AG04450 (cell line): ENCODE results near the gene ADIPOR2. TPM values are rescaled to one million over a fixed set of nuclear protein-coding genes. Genes with fewer than 3 reads are reported as not detected.

Experiments used
- CTCF ChIA-PET: fragments of 300-600, 350-600 bp; formaldehyde crosslinking; extraction: SDS; loops from one replicate; lab custom pipeline; 2022; ENCODE audit warnings: antibody characterized with exemption, inconsistent platforms; lab: Charles Lee
- POLR2A ChIA-PET: fragments of 350-600 bp; formaldehyde crosslinking; extraction: SDS; loops from one replicate; lab custom pipeline; 2021; ENCODE audit warnings: antibody characterized with exemption, inconsistent platforms; lab: Yijun Ruan, JAX
- DNase-seq: peaks from one replicate; pipeline ENCODE4 v3.0.0-alpha.2; 2011; ENCODE audit warnings: low read depth, low spot score
- H3K27ac ChIP-seq: one replicate; pipeline ENCODE4 v1.5.1; 2012; ENCODE audit warnings: low read depth, low read length, control low read depth
- H3K27me3 ChIP-seq: one replicate; pipeline ENCODE4 v1.6.0; 2012; ENCODE audit warnings: low read length; ENCODE audit not compliant: control insufficient read depth, insufficient read depth
- H3K4me3 ChIP-seq: 2 replicates; pipeline ENCODE4 v1.5.1; 2011; ENCODE audit warnings: mild to moderate bottlenecking, low read depth, low read length, control low read depth
- H3K9me3 ChIP-seq: 2 replicates; pipeline ENCODE4 v1.5.1; 2012; ENCODE audit warnings: low read length; ENCODE audit not compliant: control insufficient read depth, insufficient read depth
- polyA plus RNA-seq: library from polyadenylated mRNA; depleted of rRNA; stranded (reverse); fragments of >200 nt; gene quantifications from 2 replicates; pipeline ENCODE4 v1.2.3, GENCODE V29; 2011
- TF ChIP-seq, protein P1 (sequence below): IDR thresholded peaks from 2 replicates; pipeline ENCODE4 v1.5.1; 2011; ENCODE audit warnings: low read depth, low read length, control low read depth, inconsistent platforms

ADIPOR2 gene
- polyA plus RNA-seq, 1 experiment = 39.5 TPM

DNA sequence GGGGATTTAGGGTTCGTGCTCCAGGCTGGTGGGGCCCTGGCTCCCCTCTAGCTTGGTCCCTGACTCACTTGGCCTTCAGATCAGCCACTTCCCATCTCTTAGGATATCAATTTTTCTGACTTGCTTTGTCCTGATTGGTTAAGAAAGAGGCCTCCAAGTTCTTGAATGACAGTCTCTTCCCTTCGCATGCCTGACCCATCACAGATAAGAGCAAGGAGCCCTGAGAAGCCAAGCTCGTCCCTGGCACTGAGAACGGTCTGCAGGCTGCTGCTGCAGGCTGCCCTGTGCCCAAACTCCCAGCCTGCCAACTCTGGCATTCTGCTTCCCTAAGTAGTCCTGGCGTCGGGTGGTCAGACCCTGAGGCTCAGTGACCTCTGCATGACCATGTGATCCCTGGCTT lies 128.7 kb downstream of the ADIPOR2 start:
- POLR2A ChIA-PET = no interaction called here

DNA sequence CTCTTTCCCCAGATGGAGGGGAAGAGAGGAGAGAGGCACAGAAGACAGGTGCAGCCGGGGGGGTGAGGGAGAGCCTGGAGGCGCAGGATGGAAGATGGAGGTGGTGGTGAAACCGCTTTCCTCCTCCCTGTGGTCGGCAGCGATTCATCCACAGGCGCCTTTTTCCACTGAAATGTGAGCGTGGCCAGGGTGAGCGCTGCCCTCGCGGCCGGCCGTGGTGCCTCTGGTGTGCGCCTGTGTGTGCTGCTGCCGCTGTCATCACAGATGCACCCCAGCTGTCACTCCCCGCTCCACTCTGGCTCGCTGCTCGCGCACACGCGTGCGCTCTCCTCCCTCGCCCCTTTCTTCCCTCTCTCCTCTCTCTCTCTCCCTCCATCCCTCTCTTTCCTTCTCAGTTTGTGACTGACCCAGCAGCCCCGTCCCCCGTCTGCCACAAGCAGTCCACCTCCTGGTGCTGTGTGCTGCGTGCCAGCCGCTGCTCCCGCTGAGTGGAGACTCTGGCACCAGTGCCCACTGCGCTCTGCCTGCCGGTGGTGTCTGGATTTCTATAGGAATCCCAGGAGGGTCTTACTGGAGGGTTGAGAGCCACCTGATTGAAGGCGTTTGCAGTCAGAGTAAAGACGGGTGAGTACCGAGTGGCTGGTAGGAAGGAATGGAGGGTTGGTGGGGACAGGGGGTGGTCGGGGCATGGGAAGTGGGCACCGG lies 129.5 kb downstream of the ADIPOR2 start, which contains the start of gene LRTM2:
TSS of gene LRTM2 (plus strand) at position 375 of the 705 bp plus-strand sequence. CDS start 7,584 bp downstream, outside the sequence.
- ChIA-PET CTCF (no interaction called here), POLR2A (no interaction called here)
- DNase-seq = no peak

More for the DNA sequence above, 128.7 kb downstream of the ADIPOR2 start:
- TF ChIP-seq, protein P1, sequence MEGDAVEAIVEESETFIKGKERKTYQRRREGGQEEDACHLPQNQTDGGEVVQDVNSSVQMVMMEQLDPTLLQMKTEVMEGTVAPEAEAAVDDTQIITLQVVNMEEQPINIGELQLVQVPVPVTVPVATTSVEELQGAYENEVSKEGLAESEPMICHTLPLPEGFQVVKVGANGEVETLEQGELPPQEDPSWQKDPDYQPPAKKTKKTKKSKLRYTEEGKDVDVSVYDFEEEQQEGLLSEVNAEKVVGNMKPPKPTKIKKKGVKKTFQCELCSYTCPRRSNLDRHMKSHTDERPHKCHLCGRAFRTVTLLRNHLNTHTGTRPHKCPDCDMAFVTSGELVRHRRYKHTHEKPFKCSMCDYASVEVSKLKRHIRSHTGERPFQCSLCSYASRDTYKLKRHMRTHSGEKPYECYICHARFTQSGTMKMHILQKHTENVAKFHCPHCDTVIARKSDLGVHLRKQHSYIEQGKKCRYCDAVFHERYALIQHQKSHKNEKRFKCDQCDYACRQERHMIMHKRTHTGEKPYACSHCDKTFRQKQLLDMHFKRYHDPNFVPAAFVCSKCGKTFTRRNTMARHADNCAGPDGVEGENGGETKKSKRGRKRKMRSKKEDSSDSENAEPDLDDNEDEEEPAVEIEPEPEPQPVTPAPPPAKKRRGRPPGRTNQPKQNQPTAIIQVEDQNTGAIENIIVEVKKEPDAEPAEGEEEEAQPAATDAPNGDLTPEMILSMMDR = no peak
- CTCF ChIA-PET = no interaction called here
- Histone ChIP-seq H3K27me3 (peaks cover 79% of the 10 kb centered on the region), H3K4me3 (no peak overlapping the region), H3K27ac (no peak overlapping the region), H3K9me3 (peaks cover 3% of the 10 kb centered on the region; the same call in 1 of the 2 replicates)
- DNase-seq = no peak

DNA sequence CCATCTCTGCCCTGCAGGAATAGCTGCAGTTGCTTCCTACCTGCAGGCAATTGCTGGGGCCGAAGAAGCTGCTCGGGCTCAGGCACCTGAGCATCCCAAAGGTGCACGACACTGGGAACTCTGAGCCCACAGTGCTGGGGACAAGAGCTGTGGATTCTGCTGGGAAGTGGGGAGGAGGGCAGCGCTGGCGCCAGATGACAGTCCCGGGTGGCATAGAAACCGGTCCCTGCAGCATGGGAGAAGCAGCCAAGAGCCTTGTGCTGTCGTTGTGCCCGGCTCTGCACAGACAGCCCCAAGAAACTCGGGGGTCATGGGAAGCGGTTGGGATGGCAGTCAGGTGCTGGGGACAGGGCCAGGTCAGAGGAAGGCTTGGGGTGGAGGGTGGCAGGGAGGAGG lies 130.0 kb downstream of the ADIPOR2 start:
- no peak overlapping the region for H3K27ac ChIP-seq
- DNase-seq = no peak
- H3K27me3 ChIP-seq = peaks cover 81% of the 10 kb centered on the region
- no peak overlapping the region for H3K4me3 ChIP-seq
- peaks cover 3% of the 10 kb centered on the region; the same call in 1 of the 2 replicates for H3K9me3 ChIP-seq
- ChIA-PET POLR2A (no interaction called here), CTCF (interaction anchor here (1.4 kb wide), 1 partner anchor 119 kb away, joined by 4 read pairs; no protein-coding TSS in a partner anchor)
- TF ChIP-seq, protein P1 = no peak

More for the DNA sequence above, 129.5 kb downstream of the ADIPOR2 start, which contains the start of gene LRTM2:
- peaks cover 80% of the 10 kb centered on the region for H3K27me3 ChIP-seq
- no peak within 1 kb of the TSS for H3K27ac ChIP-seq
- H3K4me3 ChIP-seq = no peak within 1 kb of the TSS
- peaks cover 3% of the 10 kb centered on the region; the same call in 1 of the 2 replicates for H3K9me3 ChIP-seq
- TF ChIP-seq, protein P1 = no peak

DNA sequence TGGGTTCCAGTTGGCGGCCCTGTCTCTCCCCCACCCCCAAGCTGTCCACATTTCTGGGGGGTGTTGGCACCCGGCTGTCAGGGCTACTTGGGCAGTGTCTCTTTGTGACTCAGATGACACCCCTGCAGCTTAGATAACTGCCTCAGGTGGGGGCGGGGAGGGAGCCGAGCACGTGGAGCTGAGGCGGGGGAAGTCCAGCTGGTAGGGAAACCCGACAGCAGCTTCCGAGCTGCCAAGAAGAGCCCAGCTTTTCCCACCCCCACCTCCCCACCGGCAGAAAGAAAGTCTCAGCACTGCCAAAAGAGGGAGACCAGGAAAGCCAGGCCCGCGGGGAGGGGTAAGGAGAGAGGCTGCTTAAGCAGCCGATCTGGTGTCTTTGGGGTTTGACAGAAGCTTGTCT lies 130.9 kb downstream of the ADIPOR2 start:
- ChIA-PET POLR2A (no interaction called here), CTCF (interaction anchor here (1.4 kb wide), 1 partner anchor 118 kb away, joined by 4 read pairs; no protein-coding TSS in a partner anchor)
- no peak for DNase-seq
- H3K27ac ChIP-seq = no peak overlapping the region
- peaks cover 78% of the 10 kb centered on the region for H3K27me3 ChIP-seq
- H3K9me3 ChIP-seq = peaks cover 3% of the 10 kb centered on the region; the same call in 1 of the 2 replicates
- TF ChIP-seq, protein P1 = no peak
- H3K4me3 ChIP-seq = no peak overlapping the region

DNA sequence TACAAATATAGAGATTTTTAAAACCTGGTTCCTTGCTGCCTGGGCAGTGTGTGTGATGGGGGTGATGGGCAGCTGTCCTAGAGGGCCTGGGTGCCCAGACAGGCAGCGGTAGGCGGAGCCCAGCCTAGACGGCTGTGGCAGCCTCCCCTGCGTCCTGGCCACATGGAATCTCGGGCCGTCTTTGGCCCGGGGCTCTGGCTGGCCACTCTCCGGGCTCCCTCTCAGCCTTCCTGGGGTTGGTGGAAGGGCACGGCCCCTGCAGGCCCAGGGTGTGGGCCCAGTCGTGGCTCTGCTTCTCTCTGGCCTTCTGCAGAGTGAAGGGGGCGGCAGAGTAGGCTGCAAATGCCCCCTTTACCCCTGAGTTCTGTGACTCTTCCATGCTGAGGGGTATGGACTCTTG lies 131.8 kb downstream of the ADIPOR2 start:
- H3K9me3 ChIP-seq = no peaks in the 10 kb centered on the region; the same call in 1 of the 2 replicates
- no peak overlapping the region for H3K27ac ChIP-seq
- POLR2A ChIA-PET = no interaction called here
- H3K27me3 ChIP-seq = peaks cover 81% of the 10 kb centered on the region
- CTCF ChIA-PET = no interaction called here
- H3K4me3 ChIP-seq = no peak overlapping the region
- TF ChIP-seq, protein P1 = no peak
- no peak for DNase-seq
